SU-DHL-6 (cell line): ENCODE data around the gene WDR75.

Source experiments
- EZH2phosphoT487 ChIP-seq: fragments of 200-600 bp; sonication (generic), shearing (Covaris generic); conservative IDR thresholded peaks from 2 replicates; pipeline ENCODE4 v1.6.1; 2018; ENCODE audit warnings: mild to moderate bottlenecking, antibody characterized with exemption, low read length, moderate library complexity, mixed read lengths
- TF ChIP-seq, protein P1 (sequence below): fragments of 200-600 bp; sonication (generic); IDR thresholded peaks from one replicate; pipeline ENCODE4 v1.5.1; 2017; ENCODE audit warnings: antibody characterized with exemption, mild to moderate bottlenecking, low read length, moderate library complexity; ENCODE audit not compliant: insufficient read depth, poor library complexity, severe bottlenecking

DNA sequence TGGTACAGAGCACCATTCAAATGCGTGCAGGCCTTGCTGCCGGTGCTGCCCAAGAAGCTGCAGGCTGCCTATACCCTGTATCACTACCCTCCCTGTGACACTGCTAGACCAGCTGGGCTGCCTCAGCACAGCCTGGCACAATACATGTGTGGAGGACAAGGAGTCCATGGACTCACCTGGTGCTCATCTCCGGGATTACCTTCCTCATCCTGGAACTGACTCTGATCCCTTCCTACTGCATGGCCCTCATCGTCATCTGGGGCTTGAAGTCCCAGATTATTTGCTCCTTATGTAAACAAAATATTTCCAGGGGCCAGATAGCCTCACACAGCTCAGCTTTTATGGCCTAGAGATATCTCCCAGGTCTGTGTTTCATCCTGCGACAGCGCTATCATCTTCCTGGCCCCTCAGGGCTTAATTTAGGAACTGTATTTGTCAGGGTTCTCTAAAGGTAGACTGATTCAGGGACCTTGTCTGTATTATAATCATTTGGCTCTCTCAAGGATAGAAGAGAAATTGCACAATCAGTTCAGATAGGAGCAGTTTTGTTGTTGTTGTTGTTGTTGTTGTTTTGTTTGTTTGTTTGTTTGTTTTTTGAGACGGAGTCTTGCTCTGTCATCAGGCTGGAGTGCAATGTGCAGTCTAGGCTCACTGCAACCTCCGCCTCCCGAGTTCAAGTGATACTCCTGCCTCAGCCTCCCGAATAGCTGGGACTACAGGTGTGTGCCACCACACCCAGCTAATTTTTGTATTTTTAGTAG is 42.9 kb downstream of the WDR75 start:
- TF ChIP-seq, protein P1, sequence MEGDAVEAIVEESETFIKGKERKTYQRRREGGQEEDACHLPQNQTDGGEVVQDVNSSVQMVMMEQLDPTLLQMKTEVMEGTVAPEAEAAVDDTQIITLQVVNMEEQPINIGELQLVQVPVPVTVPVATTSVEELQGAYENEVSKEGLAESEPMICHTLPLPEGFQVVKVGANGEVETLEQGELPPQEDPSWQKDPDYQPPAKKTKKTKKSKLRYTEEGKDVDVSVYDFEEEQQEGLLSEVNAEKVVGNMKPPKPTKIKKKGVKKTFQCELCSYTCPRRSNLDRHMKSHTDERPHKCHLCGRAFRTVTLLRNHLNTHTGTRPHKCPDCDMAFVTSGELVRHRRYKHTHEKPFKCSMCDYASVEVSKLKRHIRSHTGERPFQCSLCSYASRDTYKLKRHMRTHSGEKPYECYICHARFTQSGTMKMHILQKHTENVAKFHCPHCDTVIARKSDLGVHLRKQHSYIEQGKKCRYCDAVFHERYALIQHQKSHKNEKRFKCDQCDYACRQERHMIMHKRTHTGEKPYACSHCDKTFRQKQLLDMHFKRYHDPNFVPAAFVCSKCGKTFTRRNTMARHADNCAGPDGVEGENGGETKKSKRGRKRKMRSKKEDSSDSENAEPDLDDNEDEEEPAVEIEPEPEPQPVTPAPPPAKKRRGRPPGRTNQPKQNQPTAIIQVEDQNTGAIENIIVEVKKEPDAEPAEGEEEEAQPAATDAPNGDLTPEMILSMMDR: no peak
- no peak for TF ChIP-seq EZH2phosphoT487
